GM23338 (cell line): ENCODE measurements around the gene FKBP5. TPM values are rescaled to one million over a fixed set of nuclear protein-coding genes. Genes with fewer than 3 reads are reported as not detected.

Source experiments
- ATAC-seq: fragments of 200-7000 bp; cut with Tn5 transposase; 3 replicates; pipeline ENCODE4 v1.9.1; 2020
- DNase-seq: peaks from one replicate; pipeline ENCODE4 v3.0.0-alpha.2; 2015; ENCODE audit warnings: low spot score
- H2AFZ ChIP-seq: fragments of 200-600 bp; sonication (generic); 2 replicates; pipeline ENCODE4 v1.8.0; 2016; ENCODE audit warnings: antibody characterized with exemption, mild to moderate bottlenecking, moderate library complexity
- H3F3A ChIP-seq: fragments of 200-600 bp; sonication (generic); replicated peaks from 2 replicates; pipeline ENCODE4 v1.8.0; 2017; ENCODE audit warnings: antibody characterized with exemption, mixed run types, low read depth
- H3K27ac ChIP-seq: fragments of 200-600 bp; sonication (generic); 2 replicates; pipeline ENCODE4 v1.6.1; 2016; ENCODE audit warnings: low read depth
- H3K27me3 ChIP-seq: fragments of 200-600 bp; sonication (generic); 2 replicates; pipeline ENCODE4 v1.8.0; 2016; ENCODE audit warnings: mild to moderate bottlenecking, mixed run types, moderate library complexity; ENCODE audit not compliant: insufficient read depth
- H3K36me3 ChIP-seq: fragments of 200-600 bp; sonication (generic); 2 replicates; pipeline ENCODE4 v1.8.0; 2016; ENCODE audit warnings: mild to moderate bottlenecking; ENCODE audit not compliant: insufficient read depth
- H3K4me1 ChIP-seq: fragments of 200-600 bp; sonication (generic); 2 replicates; pipeline ENCODE4 v1.8.0; 2016; ENCODE audit warnings: mild to moderate bottlenecking, moderate library complexity; ENCODE audit not compliant: insufficient read depth
- H3K4me2 ChIP-seq: fragments of 200-600 bp; sonication (generic); 2 replicates; pipeline ENCODE4 v1.7.1; 2017; ENCODE audit warnings: mixed run types
- H3K4me3 ChIP-seq: fragments of 200-600 bp; sonication (generic); 2 replicates; pipeline ENCODE4 v1.6.1; 2016; ENCODE audit warnings: mixed run types
- H3K79me2 ChIP-seq: fragments of 200-600 bp; sonication (generic); replicated peaks from 2 replicates; pipeline ENCODE4 v1.8.0; 2017; ENCODE audit warnings: mild to moderate bottlenecking; ENCODE audit not compliant: insufficient read depth
- H3K9me2 ChIP-seq: fragments of 200-600 bp; sonication (generic); 2 replicates; pipeline ENCODE4 v1.8.0; 2017; ENCODE audit not compliant: insufficient read depth
- H4K20me1 ChIP-seq: fragments of 200-600 bp; sonication (generic); replicated peaks from 2 replicates; pipeline ENCODE4 v1.8.0; 2017; ENCODE audit warnings: mild to moderate bottlenecking; ENCODE audit not compliant: insufficient read depth
- H3K27ac Mint-ChIP-seq: 2 replicates; pipeline ENCODE4 v1.8.0; 2020; ENCODE audit warnings: inconsistent platforms, mild to moderate bottlenecking, moderate library complexity, mixed read lengths
- H3K27me3 Mint-ChIP-seq: 3 replicates; pipeline ENCODE4 v1.8.0; 2022; ENCODE audit warnings: low read depth, mild to moderate bottlenecking, moderate library complexity, mixed read lengths, inconsistent platforms; ENCODE audit not compliant: insufficient read depth, poor library complexity
- H3K36me3 Mint-ChIP-seq: 3 replicates; pipeline ENCODE4 v1.8.0; 2021; ENCODE audit warnings: low read depth, mild to moderate bottlenecking, inconsistent platforms, moderate library complexity, mixed read lengths
- H3K4me1 Mint-ChIP-seq: 3 replicates; pipeline ENCODE4 v1.8.0; 2020; ENCODE audit warnings: mild to moderate bottlenecking, inconsistent platforms, mixed read lengths
- H3K4me3 Mint-ChIP-seq: 3 replicates; pipeline ENCODE4 v1.8.0; 2021; ENCODE audit warnings: moderate library complexity, mild to moderate bottlenecking, inconsistent platforms, mixed read lengths
- H3K9me3 Mint-ChIP-seq: 3 replicates; pipeline ENCODE4 v1.8.0; 2020; ENCODE audit warnings: moderate library complexity, mild to moderate bottlenecking, inconsistent platforms, mixed read lengths
- CREB1 ChIP-seq: fragments of 250-450 bp; sonication (Bioruptor Pico); IDR thresholded peaks from 2 replicates; pipeline ENCODE4 v1.5.0; 2020; ENCODE audit warnings: low read depth, mild to moderate bottlenecking, moderate library complexity
- ETS1 ChIP-seq: IDR thresholded peaks from 2 replicates; pipeline ENCODE4 v1.6.1; 2016; ENCODE audit warnings: antibody characterized with exemption
- EZH2 ChIP-seq: fragments of 200-600 bp; sonication (generic); IDR thresholded peaks from one replicate; pipeline ENCODE4 v1.8.0; 2017; ENCODE audit warnings: antibody characterized with exemption, mild to moderate bottlenecking, low read depth; ENCODE audit not compliant: unreplicated experiment
- EZH2phosphoT487 ChIP-seq: fragments of 200-600 bp; sonication (generic); IDR thresholded peaks from one replicate; pipeline ENCODE4 v1.8.1; 2018; ENCODE audit warnings: antibody characterized with exemption; ENCODE audit not compliant: unreplicated experiment
- JUNB ChIP-seq: IDR thresholded peaks from one replicate; pipeline ENCODE4 v1.6.1; 2016; ENCODE audit warnings: antibody characterized with exemption; ENCODE audit not compliant: unreplicated experiment
- NANOG ChIP-seq: IDR thresholded peaks from 2 replicates; pipeline ENCODE4 v1.6.1; 2016; ENCODE audit warnings: antibody characterized with exemption, borderline replicate concordance
- POLR2AphosphoS5 ChIP-seq: IDR thresholded peaks from 2 replicates; pipeline ENCODE4 v1.6.1; 2016; ENCODE audit warnings: antibody characterized with exemption, low read depth
- STAT1 ChIP-seq: IDR thresholded peaks from one replicate; pipeline ENCODE4 v1.6.1; 2016; ENCODE audit warnings: antibody characterized with exemption; ENCODE audit not compliant: unreplicated experiment
- ZNF114 ChIP-seq: fragments of 250-450 bp; sonication (Bioruptor Pico); IDR thresholded peaks from 2 replicates; pipeline ENCODE4 v1.5.0; 2020; ENCODE audit warnings: mild to moderate bottlenecking, moderate library complexity
- ZNF331 ChIP-seq: fragments of 250-450 bp; sonication (Bioruptor Pico); IDR thresholded peaks from 2 replicates; pipeline ENCODE4 v1.5.0; 2020; ENCODE audit warnings: low read depth, mild to moderate bottlenecking, moderate library complexity
- ZNF462 ChIP-seq: fragments of 250-450 bp; sonication (Bioruptor Pico); IDR thresholded peaks from 2 replicates; pipeline ENCODE4 v1.5.0; 2020; ENCODE audit warnings: mild to moderate bottlenecking, moderate library complexity
- polyA plus RNA-seq: library from polyadenylated mRNA; unstranded; fragments of >200 nt; fragmentation: Nextera tagmentation; extraction: Ambion mirVana; gene quantifications from 2 replicates; pipeline ENCODE4 v1.2.1, GENCODE V29; 2016
- total RNA-seq: library from RNA; depleted of rRNA; stranded (reverse); fragments of >200 nt; shearing (Covaris generic); gene quantifications from 2 replicates; pipeline ENCODE4 v1.2.3, GENCODE V29; 2014
- TF ChIP-seq, protein P1 (sequence below), 2 experiments: fragments of 200-600 bp in 1 of 2; sonication (generic) in 1 of 2; conservative IDR thresholded peaks; 2 replicates each; pipeline versions ENCODE4 v1.5.1 to v1.6.1; 2016 to 2017; ENCODE audit warnings: antibody characterized with exemption in 2 of 2, low read depth in 2 of 2, mild to moderate bottlenecking in 2 of 2, moderate library complexity in 1 of 2
- TF ChIP-seq, protein P2 (sequence below): IDR thresholded peaks from one replicate; pipeline ENCODE4 v1.6.1; 2018; ENCODE audit warnings: antibody characterized with exemption; ENCODE audit not compliant: unreplicated experiment

FKBP5 gene
- total and polyA plus RNA-seq, 2 experiments from 2014 or later, result 19.8 to 28.6 TPM

DNA sequence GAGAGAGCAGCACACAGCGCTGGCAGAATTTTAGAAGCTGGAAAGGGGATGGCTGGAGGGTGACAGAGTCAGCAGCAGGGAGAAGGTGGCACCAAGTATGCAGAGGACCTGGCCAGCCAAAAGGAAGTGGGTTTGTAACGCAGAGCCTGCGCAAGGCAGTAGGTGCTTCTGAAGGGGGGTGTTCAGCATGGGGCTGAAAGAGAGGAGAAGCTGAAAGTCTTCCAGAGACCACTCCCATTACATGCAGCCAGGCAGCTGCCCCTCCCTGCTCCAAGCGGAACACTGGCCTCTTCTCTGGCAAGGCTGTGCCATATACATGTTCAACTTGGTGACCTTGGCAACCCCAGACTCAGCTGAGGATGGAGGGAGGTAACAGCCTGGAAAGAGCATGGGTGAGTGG is 133.9 kb downstream of the FKBP5 start:
- no peak for ATAC-seq
- H3K79me2 ChIP-seq, result no peaks in the 10 kb centered on the region

More for the DNA sequence above, 133.9 kb downstream of the FKBP5 start:
- Histone ChIP-seq H3F3A (no peaks in the 10 kb centered on the region), H3K27ac (no peak overlapping the region), H3K4me1 (no peaks in the 10 kb centered on the region), H3K4me2 (no peak overlapping the region), H2AFZ (no peak overlapping the region), H3K9me2 (0 out of 2 replicates have a peak, but pooled peaks cover 2% of the 10 kb centered on the region), H3K4me3 (no peak overlapping the region), H3K36me3 (no peaks in the 10 kb centered on the region), H3K27me3 (no peaks in the 10 kb centered on the region), H4K20me1 (no peaks in the 10 kb centered on the region)
- no peak for TF ChIP-seq ETS1
- TF ChIP-seq, protein P1, sequence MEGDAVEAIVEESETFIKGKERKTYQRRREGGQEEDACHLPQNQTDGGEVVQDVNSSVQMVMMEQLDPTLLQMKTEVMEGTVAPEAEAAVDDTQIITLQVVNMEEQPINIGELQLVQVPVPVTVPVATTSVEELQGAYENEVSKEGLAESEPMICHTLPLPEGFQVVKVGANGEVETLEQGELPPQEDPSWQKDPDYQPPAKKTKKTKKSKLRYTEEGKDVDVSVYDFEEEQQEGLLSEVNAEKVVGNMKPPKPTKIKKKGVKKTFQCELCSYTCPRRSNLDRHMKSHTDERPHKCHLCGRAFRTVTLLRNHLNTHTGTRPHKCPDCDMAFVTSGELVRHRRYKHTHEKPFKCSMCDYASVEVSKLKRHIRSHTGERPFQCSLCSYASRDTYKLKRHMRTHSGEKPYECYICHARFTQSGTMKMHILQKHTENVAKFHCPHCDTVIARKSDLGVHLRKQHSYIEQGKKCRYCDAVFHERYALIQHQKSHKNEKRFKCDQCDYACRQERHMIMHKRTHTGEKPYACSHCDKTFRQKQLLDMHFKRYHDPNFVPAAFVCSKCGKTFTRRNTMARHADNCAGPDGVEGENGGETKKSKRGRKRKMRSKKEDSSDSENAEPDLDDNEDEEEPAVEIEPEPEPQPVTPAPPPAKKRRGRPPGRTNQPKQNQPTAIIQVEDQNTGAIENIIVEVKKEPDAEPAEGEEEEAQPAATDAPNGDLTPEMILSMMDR (conservative IDR thresholded peaks at IDR 0.05; ENCODE audit: low read depth in 2 of 2), result no peak
- TF ChIP-seq EZH2, result no peak
- no peak for TF ChIP-seq CREB1
- no peak for TF ChIP-seq STAT1
- no peak for TF ChIP-seq ZNF114
- TF ChIP-seq ZNF331 (CRISPR knock-in tag), result no peak
- no peak for TF ChIP-seq NANOG
- no peak for TF ChIP-seq ZNF462 (CRISPR knock-in tag)
- TF ChIP-seq, protein P2, sequence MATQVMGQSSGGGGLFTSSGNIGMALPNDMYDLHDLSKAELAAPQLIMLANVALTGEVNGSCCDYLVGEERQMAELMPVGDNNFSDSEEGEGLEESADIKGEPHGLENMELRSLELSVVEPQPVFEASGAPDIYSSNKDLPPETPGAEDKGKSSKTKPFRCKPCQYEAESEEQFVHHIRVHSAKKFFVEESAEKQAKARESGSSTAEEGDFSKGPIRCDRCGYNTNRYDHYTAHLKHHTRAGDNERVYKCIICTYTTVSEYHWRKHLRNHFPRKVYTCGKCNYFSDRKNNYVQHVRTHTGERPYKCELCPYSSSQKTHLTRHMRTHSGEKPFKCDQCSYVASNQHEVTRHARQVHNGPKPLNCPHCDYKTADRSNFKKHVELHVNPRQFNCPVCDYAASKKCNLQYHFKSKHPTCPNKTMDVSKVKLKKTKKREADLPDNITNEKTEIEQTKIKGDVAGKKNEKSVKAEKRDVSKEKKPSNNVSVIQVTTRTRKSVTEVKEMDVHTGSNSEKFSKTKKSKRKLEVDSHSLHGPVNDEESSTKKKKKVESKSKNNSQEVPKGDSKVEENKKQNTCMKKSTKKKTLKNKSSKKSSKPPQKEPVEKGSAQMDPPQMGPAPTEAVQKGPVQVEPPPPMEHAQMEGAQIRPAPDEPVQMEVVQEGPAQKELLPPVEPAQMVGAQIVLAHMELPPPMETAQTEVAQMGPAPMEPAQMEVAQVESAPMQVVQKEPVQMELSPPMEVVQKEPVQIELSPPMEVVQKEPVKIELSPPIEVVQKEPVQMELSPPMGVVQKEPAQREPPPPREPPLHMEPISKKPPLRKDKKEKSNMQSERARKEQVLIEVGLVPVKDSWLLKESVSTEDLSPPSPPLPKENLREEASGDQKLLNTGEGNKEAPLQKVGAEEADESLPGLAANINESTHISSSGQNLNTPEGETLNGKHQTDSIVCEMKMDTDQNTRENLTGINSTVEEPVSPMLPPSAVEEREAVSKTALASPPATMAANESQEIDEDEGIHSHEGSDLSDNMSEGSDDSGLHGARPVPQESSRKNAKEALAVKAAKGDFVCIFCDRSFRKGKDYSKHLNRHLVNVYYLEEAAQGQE, result no peak
- TF ChIP-seq POLR2AphosphoS5, result no peak
- no peak for TF ChIP-seq EZH2phosphoT487
- TF ChIP-seq JUNB, result no peak
- no peaks in the 10 kb centered on the region; the same call in 2 of the 3 replicates for H3K9me3 Mint-ChIP-seq
- H3K27ac Mint-ChIP-seq, result no peak overlapping the region
- H3K4me1 Mint-ChIP-seq, result no peaks in the 10 kb centered on the region; the same call in 2 of the 3 replicates
- no peaks in the 10 kb centered on the region for H3K36me3 Mint-ChIP-seq
- H3K4me3 Mint-ChIP-seq, result no peak overlapping the region
- H3K27me3 Mint-ChIP-seq, result no peaks in the 10 kb centered on the region
- DNase-seq, result no peak
